ENCODE data around the gene CTBP2. TPM values are rescaled to one million over a fixed set of nuclear protein-coding genes. Genes with fewer than 3 reads are reported as not detected.

CTBP2 gene
- total and polyA plus RNA-seq, 10 of the 15 experiments (the other 5 are each of a cell fraction or from before 2014, with no cell fraction given) = 0.02 to 0.72 (median 0.06) TPM; not detected in 2

DNA sequence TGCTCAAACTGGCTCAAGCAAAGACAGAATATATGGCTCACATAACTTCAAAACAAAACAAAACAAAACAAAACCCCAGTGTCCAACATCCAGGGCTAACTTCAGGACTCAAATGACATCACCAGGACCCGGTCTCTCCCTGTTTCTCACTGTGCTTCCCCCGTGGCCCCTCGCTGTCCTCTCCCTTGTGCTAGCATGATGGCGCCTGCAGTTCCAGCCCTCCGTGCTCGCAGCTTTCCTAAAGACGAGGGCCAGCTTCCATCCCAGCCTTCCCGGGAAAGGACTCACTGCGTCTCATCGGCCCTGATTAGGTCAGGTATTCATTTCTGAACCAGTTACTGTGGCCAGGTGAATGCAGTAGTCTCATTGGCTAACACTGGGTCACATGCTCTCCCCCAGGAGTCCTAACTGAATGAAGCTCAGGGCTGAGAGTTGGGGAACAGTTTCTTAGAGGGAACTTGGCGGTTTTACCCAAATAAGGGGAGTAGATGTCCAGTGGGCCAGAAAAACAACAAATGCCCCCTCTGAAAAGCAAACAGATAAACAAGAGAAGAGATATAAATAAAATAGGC is 33.0 kb upstream of the CTBP2 start:
- 39% methylated on average over 11 of the region's 11 CpGs for WGBS (ENCODE audit: insufficient coverage, insufficient replicate concordance, low lambda C conversion rate, missing lambda C conversion rate)
- Histone ChIP-seq H3K9me3 (replicated peaks; ENCODE audit: control insufficient read depth, insufficient read depth, low read length) (no peaks in the 10 kb centered on the region), H2AFZ (ENCODE audit: control insufficient read depth, low read depth, low read length) (no peak overlapping the region), H3K4me3 (no peak overlapping the region), H3K27ac (ENCODE audit: control insufficient read depth, insufficient read depth) (no peak overlapping the region), H4K20me1 (ENCODE audit: control insufficient read depth, insufficient read depth) (no peaks in the 10 kb centered on the region), H3K79me2 (ENCODE audit: control insufficient read depth, insufficient read depth, low read length) (no peaks in the 10 kb centered on the region), H3K9ac (ENCODE audit: control insufficient read depth, insufficient read depth, low read length) (no peak overlapping the region), H3K36me3 (ENCODE audit: control insufficient read depth in 2 of 2, insufficient read depth in 2 of 2, low read length in 1 of 2) (no peaks in the 10 kb centered on the region), H3K27me3 (replicated peaks in 1 of 2; ENCODE audit: control insufficient read depth in 2 of 2, insufficient read depth in 2 of 2, low read length in 1 of 2) (no peaks in the 10 kb centered on the region), H3K4me2 (ENCODE audit: control insufficient read depth, insufficient read depth) (no peak overlapping the region), H3K4me1 (ENCODE audit: control insufficient read depth, insufficient read depth, low read length) (no peaks in the 10 kb centered on the region)
- ChIA-PET SMC1A (ENCODE audit: uncharacterized antibody, unreplicated experiment) (no interaction called here), CTCF (interaction anchor here (0.6 kb wide), 1 partner anchor 164 kb away, joined by 3 read pairs; no protein-coding TSS in a partner anchor), RAD21 (ENCODE audit: unreplicated experiment) (no interaction called here), POLR2A (no interaction called here)
- TF ChIP-seq NKRF (conservative IDR thresholded peaks at IDR 0.05) = no peak
- TF ChIP-seq SREBF2 (IDR thresholded peaks at IDR 0.05; ENCODE audit: low read length) = no peak
- TF ChIP-seq MTA3 (IDR thresholded peaks at IDR 0.05; ENCODE audit: borderline replicate concordance, low read length) = no peak
- no peak for TF ChIP-seq SMAD1 (IDR thresholded peaks at IDR 0.05; ENCODE audit: low read depth, partially characterized antibody)
- no peak for TF ChIP-seq RUNX3 (IDR thresholded peaks at IDR 0.05; ENCODE audit: low read length)
- TF ChIP-seq, protein P1, sequence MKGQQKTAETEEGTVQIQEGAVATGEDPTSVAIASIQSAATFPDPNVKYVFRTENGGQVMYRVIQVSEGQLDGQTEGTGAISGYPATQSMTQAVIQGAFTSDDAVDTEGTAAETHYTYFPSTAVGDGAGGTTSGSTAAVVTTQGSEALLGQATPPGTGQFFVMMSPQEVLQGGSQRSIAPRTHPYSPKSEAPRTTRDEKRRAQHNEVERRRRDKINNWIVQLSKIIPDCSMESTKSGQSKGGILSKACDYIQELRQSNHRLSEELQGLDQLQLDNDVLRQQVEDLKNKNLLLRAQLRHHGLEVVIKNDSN (IDR thresholded peaks at IDR 0.05; ENCODE audit: borderline replicate concordance, extremely low read length, insufficient read depth, low read depth, low read length) = peak; percentile 6
- no peak for TF ChIP-seq MAX (IDR thresholded peaks at IDR 0.05; ENCODE audit: low read depth, low read length)
- TF ChIP-seq, protein P2, sequence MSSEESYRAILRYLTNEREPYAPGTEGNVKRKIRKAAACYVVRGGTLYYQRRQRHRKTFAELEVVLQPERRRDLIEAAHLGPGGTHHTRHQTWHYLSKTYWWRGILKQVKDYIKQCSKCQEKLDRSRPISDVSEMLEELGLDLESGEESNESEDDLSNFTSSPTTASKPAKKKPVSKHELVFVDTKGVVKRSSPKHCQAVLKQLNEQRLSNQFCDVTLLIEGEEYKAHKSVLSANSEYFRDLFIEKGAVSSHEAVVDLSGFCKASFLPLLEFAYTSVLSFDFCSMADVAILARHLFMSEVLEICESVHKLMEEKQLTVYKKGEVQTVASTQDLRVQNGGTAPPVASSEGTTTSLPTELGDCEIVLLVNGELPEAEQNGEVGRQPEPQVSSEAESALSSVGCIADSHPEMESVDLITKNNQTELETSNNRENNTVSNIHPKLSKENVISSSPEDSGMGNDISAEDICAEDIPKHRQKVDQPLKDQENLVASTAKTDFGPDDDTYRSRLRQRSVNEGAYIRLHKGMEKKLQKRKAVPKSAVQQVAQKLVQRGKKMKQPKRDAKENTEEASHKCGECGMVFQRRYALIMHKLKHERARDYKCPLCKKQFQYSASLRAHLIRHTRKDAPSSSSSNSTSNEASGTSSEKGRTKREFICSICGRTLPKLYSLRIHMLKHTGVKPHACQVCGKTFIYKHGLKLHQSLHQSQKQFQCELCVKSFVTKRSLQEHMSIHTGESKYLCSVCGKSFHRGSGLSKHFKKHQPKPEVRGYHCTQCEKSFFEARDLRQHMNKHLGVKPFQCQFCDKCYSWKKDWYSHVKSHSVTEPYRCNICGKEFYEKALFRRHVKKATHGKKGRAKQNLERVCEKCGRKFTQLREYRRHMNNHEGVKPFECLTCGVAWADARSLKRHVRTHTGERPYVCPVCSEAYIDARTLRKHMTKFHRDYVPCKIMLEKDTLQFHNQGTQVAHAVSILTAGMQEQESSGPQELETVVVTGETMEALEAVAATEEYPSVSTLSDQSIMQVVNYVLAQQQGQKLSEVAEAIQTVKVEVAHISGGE (CRISPR knock-in tag; IDR thresholded peaks at IDR 0.05) = no peak
- intact Hi-C loops (cut with micrococcal nuclease; ENCODE audit: unreplicated experiment) = no loop called here
- in situ Hi-C loops (cut with MboI) = no loop called here
- FAIRE-seq (no peak), ATAC-seq (no peak), DNase-seq (ENCODE audit: low read depth, low spot score) (no peak)
- no TSS peak for BruUV-seq (replicated peaks)

Measured in GM12878 (cell line).